Hepatocyte (in vitro differentiated cells): ENCODE measurements around the gene GATC. TPM values are rescaled to one million over a fixed set of nuclear protein-coding genes. Genes with fewer than 3 reads are reported as not detected.
A peak's percentile ranks its signal among the peaks of the same experiment; 100 is the strongest.

Experiments used
- DNase-seq: peaks from one replicate; pipeline ENCODE4 v3.0.0-alpha.2; 2016; ENCODE audit warnings: low spot score
- H2AFZ ChIP-seq: fragments of 200-600 bp; sonication (generic); 2 replicates; pipeline ENCODE4 v1.6.0; 2016; ENCODE audit warnings: antibody characterized with exemption, mild to moderate bottlenecking
- H3K27ac ChIP-seq: fragments of 200-600 bp; sonication (generic); 2 replicates; pipeline ENCODE4 v1.5.1; 2016; ENCODE audit warnings: mild to moderate bottlenecking
- H3K27me3 ChIP-seq: fragments of 200-600 bp; sonication (generic); 2 replicates; pipeline ENCODE4 v1.6.1; 2016
- H3K36me3 ChIP-seq: fragments of 200-600 bp; sonication (generic); replicated peaks from 2 replicates; pipeline ENCODE4 v1.5.1; 2016; ENCODE audit warnings: low read depth; ENCODE audit not compliant: insufficient read depth
- H3K4me1 ChIP-seq: fragments of 200-600 bp; sonication (generic); 2 replicates; pipeline ENCODE4 v1.5.1; 2016; ENCODE audit warnings: mild to moderate bottlenecking, moderate library complexity; ENCODE audit not compliant: insufficient read depth
- H3K4me2 ChIP-seq: fragments of 200-600 bp; sonication (generic); 2 replicates; pipeline ENCODE4 v1.6.0; 2016
- H3K4me3 ChIP-seq: fragments of 200-600 bp; sonication (generic); 2 replicates; pipeline ENCODE4 v1.5.1; 2016; ENCODE audit warnings: mild to moderate bottlenecking
- H3K79me2 ChIP-seq: fragments of 200-600 bp; sonication (generic); 2 replicates; pipeline ENCODE4 v1.6.0; 2017; ENCODE audit warnings: mild to moderate bottlenecking
- H3K9me2 ChIP-seq: fragments of 200-600 bp; sonication (generic); replicated peaks from 2 replicates; pipeline ENCODE4 v1.6.0; 2017; ENCODE audit warnings: mild to moderate bottlenecking; ENCODE audit not compliant: insufficient read depth
- H3K9me3 ChIP-seq: fragments of 200-600 bp; sonication (generic); 2 replicates; pipeline ENCODE4 v1.5.1; 2016; ENCODE audit warnings: low read depth, mild to moderate bottlenecking
- H4K20me1 ChIP-seq: fragments of 200-600 bp; sonication (generic); 2 replicates; pipeline ENCODE4 v1.6.0; 2016; ENCODE audit warnings: mild to moderate bottlenecking; ENCODE audit not compliant: insufficient read depth, poor library complexity, severe bottlenecking
- EZH2 ChIP-seq: fragments of 200-600 bp; sonication (generic); IDR thresholded peaks from 2 replicates; pipeline ENCODE4 v1.6.1; 2016; ENCODE audit warnings: antibody characterized with exemption, mild to moderate bottlenecking, borderline replicate concordance
- EZH2phosphoT487 ChIP-seq: fragments of 200-600 bp; sonication (generic); IDR thresholded peaks from one replicate; pipeline ENCODE4 v1.6.1; 2018; ENCODE audit warnings: antibody characterized with exemption, mild to moderate bottlenecking, low read depth, moderate library complexity; ENCODE audit not compliant: unreplicated experiment, severe bottlenecking
- WGBS: methylation state at CpG from one replicate; pipeline ENCODE4 v1.1.6; 2016; ENCODE audit warnings: low lambda C conversion rate; ENCODE audit errors: missing lambda C conversion rate; 5-methylcytosine and 5-hydroxymethylcytosine counted together
- polyA plus RNA-seq: library from polyadenylated mRNA; unstranded; fragments of >200 nt; fragmentation: Nextera tagmentation; extraction: Ambion mirVana; gene quantifications from 2 replicates; pipeline ENCODE4 v1.2.1, GENCODE V29; 2016
- total RNA-seq: library from RNA; depleted of rRNA; stranded (reverse); fragments of >200 nt; gene quantifications from 2 replicates; pipeline ENCODE4 v1.2.3, GENCODE V29; 2014
- TF ChIP-seq, protein P1 (sequence below): fragments of 200-600 bp; sonication (generic); IDR thresholded peaks from 2 replicates; pipeline ENCODE4 v1.5.1; 2016; ENCODE audit warnings: antibody characterized with exemption, mild to moderate bottlenecking; ENCODE audit not compliant: poor library complexity

Gene GATC
- total and polyA plus RNA-seq, 2 experiments from 2014 or later: 19.0 to 35.0 TPM

DNA sequence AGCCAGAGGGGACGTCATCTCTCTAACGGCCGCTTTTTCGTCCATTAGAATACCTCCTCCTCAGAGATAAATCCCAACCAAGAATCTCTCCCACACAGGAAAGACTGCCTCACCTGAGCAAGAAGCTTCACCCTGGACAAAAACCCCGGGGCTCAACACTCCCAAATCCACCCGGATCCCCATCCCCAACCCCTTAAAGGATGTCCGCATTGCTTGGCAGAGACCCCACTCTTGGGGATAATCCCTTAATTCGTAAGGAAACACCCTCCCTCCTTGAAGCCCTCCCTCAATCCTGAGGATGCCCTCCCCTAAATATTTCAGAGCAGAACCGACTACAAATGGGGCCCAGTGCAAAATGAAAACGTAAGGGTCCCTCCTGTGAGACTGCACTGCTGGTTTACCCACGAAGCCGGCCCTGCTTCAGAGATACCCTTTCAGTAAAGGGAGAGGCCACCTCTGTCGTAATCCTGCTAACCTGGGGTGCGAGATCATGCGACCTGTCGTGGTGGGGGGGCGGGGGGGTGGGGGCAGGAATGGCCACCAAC lies 49.0 kb downstream of the GATC start:
- Histone ChIP-seq H3K4me3 (peak overlapping the region; percentile 9), H3K4me2 (peak overlapping the region; percentile 78), H3K9me2 (no peaks in the 10 kb centered on the region), H3K36me3 (no peaks in the 10 kb centered on the region), H2AFZ (peak overlapping the region; percentile 42), H3K9me3 (no peaks in the 10 kb centered on the region), H3K4me1 (peaks cover 14% of the 10 kb centered on the region), H3K27ac (peak overlapping the region; percentile 57), H4K20me1 (peaks cover 19% of the 10 kb centered on the region), H3K27me3 (no peaks in the 10 kb centered on the region), H3K79me2 (peaks cover 56% of the 10 kb centered on the region)
- WGBS: 11% methylated on average over 15 of the region's 17 CpGs
- no peak for DNase-seq
- TF ChIP-seq EZH2 (no peak), EZH2phosphoT487 (no peak)
- TF ChIP-seq, protein P1, sequence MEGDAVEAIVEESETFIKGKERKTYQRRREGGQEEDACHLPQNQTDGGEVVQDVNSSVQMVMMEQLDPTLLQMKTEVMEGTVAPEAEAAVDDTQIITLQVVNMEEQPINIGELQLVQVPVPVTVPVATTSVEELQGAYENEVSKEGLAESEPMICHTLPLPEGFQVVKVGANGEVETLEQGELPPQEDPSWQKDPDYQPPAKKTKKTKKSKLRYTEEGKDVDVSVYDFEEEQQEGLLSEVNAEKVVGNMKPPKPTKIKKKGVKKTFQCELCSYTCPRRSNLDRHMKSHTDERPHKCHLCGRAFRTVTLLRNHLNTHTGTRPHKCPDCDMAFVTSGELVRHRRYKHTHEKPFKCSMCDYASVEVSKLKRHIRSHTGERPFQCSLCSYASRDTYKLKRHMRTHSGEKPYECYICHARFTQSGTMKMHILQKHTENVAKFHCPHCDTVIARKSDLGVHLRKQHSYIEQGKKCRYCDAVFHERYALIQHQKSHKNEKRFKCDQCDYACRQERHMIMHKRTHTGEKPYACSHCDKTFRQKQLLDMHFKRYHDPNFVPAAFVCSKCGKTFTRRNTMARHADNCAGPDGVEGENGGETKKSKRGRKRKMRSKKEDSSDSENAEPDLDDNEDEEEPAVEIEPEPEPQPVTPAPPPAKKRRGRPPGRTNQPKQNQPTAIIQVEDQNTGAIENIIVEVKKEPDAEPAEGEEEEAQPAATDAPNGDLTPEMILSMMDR: no peak

DNA sequence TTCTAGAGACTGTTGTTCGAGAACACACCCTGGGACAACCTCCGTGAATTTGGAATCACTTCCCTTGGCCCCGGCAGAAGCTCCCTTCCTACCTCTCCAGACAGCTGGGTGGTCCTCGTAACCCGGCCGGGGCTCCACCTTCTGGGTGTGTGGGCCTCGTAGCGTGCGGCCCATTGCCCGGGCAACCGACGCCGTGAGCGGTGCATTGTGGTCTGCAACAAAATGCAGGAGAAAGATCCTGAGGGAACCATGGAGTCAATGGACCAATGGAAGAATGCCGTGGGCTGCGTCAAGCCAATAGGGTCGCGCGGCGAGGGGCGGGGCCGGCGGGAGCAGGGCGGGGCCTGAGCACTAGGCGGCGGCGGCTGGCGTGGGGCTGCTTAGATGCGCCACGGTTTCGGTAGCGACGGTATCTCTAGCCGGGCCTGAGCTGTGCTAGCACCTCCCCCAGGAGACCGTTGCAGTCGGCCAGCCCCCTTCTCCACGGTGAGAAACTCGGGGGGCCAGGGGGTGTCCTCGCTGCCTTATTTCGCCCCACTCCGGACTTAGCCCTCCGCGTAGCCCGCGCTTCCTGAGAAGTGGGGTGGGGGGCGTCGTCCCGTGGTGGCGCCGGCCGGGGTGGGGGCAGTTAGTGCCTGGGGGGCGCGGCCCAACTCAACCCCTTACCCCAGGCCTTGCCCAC lies 49.6 kb downstream of the GATC start, which contains the start of gene DYNLL1:
DYNLL1 (plus strand) TSS at position 383 of the 682 bp plus-strand sequence. CDS start 309 bp downstream, outside the sequence.
- peaks cover 56% of the 10 kb centered on the region for H3K79me2 ChIP-seq
- TF ChIP-seq, protein P1: no peak
- TF ChIP-seq EZH2 (no peak), EZH2phosphoT487 (no peak)
- peaks cover 14% of the 10 kb centered on the region for H3K4me1 ChIP-seq
- H3K36me3 ChIP-seq: no peaks in the 10 kb centered on the region
- no peaks in the 10 kb centered on the region for H3K9me3 ChIP-seq
- peaks cover 19% of the 10 kb centered on the region for H4K20me1 ChIP-seq
- peak within 1 kb of the TSS; percentile 94 for H3K4me2 ChIP-seq
- WGBS: 1% methylated on average over 34 of the region's 53 CpGs
- peak within 1 kb of the TSS; percentile 43 for H2AFZ ChIP-seq
- H3K27ac ChIP-seq: peak within 1 kb of the TSS; percentile 58
- H3K9me2 ChIP-seq: no peaks in the 10 kb centered on the region
- no peaks in the 10 kb centered on the region for H3K27me3 ChIP-seq
- H3K4me3 ChIP-seq: peak within 1 kb of the TSS; percentile 91
- peak; percentile 98 for DNase-seq

DNA sequence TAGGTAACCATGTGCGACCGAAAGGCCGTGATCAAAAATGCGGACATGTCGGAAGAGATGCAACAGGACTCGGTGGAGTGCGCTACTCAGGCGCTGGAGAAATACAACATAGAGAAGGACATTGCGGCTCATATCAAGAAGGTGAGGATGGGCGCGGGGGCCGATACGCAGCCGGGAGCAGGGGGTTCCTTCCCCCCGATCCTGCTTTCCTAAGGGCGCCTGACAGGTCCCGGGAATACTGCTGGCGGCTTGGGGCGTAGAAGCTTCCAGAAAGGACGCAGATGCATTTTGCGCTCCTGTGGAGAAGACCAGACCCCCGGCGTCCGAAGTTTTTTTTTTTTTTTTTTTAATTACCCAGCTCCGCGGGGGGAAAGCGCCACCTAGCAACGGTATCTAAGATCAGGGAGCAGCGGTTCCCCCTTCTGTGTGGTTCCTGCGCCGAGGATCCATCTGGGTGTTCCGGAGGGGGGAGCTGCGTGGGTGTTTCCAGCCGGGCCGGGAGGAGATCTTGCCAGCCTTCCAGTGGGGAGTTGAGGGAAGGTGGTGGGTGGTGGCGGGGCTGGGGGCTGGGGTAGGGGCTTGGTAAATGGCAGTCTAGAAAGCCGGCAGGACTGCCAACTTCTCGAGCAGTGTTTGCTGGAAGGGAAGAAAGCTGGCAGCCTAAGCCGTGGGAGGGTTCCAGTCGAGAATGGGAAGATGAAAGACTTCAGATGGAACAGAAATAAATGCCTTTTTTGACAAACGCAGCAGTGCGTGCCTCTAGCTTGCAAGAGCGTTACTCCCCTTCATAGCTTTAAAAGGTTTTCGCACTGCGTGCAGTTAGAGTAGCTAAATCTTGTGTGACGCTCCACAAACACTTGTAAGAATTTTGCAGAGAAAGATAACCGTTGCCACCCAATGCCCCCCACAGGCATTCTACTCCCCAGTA lies 50.4 kb downstream of the GATC start:
- peaks cover 19% of the 10 kb centered on the region for H4K20me1 ChIP-seq
- no peaks in the 10 kb centered on the region for H3K27me3 ChIP-seq
- no peaks in the 10 kb centered on the region for H3K9me2 ChIP-seq
- peak overlapping the region; percentile 94 for H3K4me2 ChIP-seq
- peak overlapping the region; percentile 43 for H2AFZ ChIP-seq
- H3K79me2 ChIP-seq: peaks cover 56% of the 10 kb centered on the region
- WGBS: 1% methylated on average over 45 of the region's 47 CpGs
- H3K27ac ChIP-seq: peak overlapping the region; percentile 58
- peak; percentile 76 for DNase-seq
- no peaks in the 10 kb centered on the region for H3K9me3 ChIP-seq
- TF ChIP-seq, protein P1: peak; percentile 22
- TF ChIP-seq EZH2: no peak
- no peak for TF ChIP-seq EZH2phosphoT487
- peaks cover 14% of the 10 kb centered on the region for H3K4me1 ChIP-seq
- H3K4me3 ChIP-seq: peak overlapping the region; percentile 91
- H3K36me3 ChIP-seq: no peaks in the 10 kb centered on the region
